ENCODE data around the gene AVPR2. TPM values are rescaled to one million over a fixed set of nuclear protein-coding genes. Genes with fewer than 3 reads are reported as not detected.
A peak's percentile ranks its signal among the peaks of the same experiment; 100 is the strongest.

Gene AVPR2
- total and polyA plus RNA-seq, 5 donors from 2014 or later, result not detected

DNA sequence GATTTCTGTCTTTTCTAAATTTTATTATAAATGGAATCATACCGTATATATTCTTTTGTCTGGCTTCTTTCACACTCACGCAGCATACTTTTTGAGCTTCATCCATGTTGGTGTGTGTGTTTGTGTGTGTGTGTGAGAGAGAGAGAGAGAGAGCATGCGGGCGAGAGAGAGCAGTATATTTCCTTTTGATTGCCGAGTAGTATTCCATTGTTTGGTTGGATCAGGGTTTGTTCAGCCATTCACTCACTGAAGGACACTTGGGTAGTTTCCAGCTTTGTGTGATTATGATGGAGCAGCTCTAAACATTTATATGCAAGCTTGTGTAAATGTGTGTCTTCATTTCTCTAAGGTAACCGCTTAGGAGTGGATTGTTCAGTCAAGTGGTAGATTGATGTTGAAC is 15.3 kb upstream of the AVPR2 start:
- ATAC-seq (ENCODE audit: low read depth in 2 of 2), result no peak

DNA sequence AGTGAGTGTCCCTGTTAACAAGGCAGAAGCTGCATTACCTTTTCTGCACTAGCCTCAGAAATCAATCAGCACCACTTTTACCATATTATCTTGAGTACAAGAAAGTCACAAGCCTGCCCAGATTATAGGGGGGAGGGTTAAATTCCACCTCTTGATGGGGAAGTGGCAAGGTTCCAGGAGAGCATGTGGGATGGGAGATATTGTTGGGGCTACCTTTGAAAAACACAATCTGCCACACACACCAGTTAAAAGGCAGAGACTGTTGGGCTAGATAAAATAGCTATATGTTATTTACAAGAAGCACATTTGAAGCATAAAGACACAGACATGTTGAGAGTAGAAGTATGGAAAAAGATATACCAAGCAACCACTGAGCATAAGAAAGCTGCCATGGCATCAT is 6.6 kb upstream of the AVPR2 start:
- Mint-ChIP-seq H3K4me3 (no peak overlapping the region), H3K9me3 (no peaks in the 10 kb centered on the region), H3K4me1 (peaks cover 2 to 23% (median 14%) of the 10 kb centered on the region in 4 donors), H3K27me3 (peaks cover 11% of the 10 kb centered on the region), H3K27ac (no peak overlapping the region), H3K36me3 (no peaks in the 10 kb centered on the region)
- Histone ChIP-seq H3K36me3 (ENCODE audit: control insufficient read depth, insufficient read depth, low read length) (no peaks in the 10 kb centered on the region), H3K9me3 (ENCODE audit: control insufficient read depth in 2 of 2, low read length in 2 of 2) (no peaks in the 10 kb centered on the region), H3K27ac (ENCODE audit: insufficient read depth, low read length, poor library complexity, severe bottlenecking) (no peak overlapping the region), H3K4me1 (ENCODE audit: control insufficient read depth, insufficient read depth, low read length, poor library complexity, severe bottlenecking) (peaks cover 18% of the 10 kb centered on the region), H3K4me3 (ENCODE audit: low read depth, low read length) (no peak overlapping the region), H3K27me3 (ENCODE audit: control insufficient read depth, insufficient read depth, low read length) (no peaks in the 10 kb centered on the region)
- DNase-seq, result no peak
- ATAC-seq (ENCODE audit: low read depth in 2 of 2), result no peak

More for the DNA sequence above, 15.3 kb upstream of the AVPR2 start:
- peaks cover 8% of the 10 kb centered on the region for H3K27me3 ChIP-seq (ENCODE audit: control insufficient read depth, insufficient read depth, low read length)
- peaks cover 0 to 5% (median 0%) of the 10 kb centered on the region in 4 donors for H3K4me1 Mint-ChIP-seq
- no peak overlapping the region for H3K4me3 Mint-ChIP-seq
- no peaks in the 10 kb centered on the region for H3K36me3 ChIP-seq (ENCODE audit: control insufficient read depth, insufficient read depth, low read length)
- no peaks in the 10 kb centered on the region for H3K36me3 Mint-ChIP-seq
- H3K9me3 Mint-ChIP-seq, result no peaks in the 10 kb centered on the region
- H3K27me3 Mint-ChIP-seq, result peaks cover 39% of the 10 kb centered on the region
- no peaks in the 10 kb centered on the region for H3K9me3 ChIP-seq (ENCODE audit: control insufficient read depth in 2 of 2, low read length in 2 of 2)
- H3K4me3 ChIP-seq (ENCODE audit: low read depth, low read length), result no peak overlapping the region
- no peak overlapping the region for H3K27ac Mint-ChIP-seq
- H3K4me1 ChIP-seq (ENCODE audit: control insufficient read depth, insufficient read depth, low read length, poor library complexity, severe bottlenecking), result peaks cover 9% of the 10 kb centered on the region
- H3K27ac ChIP-seq (ENCODE audit: insufficient read depth, low read length, poor library complexity, severe bottlenecking), result no peak overlapping the region
- DNase-seq, result no peak

- Histone ChIP-seq H3K36me3 (ENCODE audit: control insufficient read depth, insufficient read depth, low read length) (no peaks in the 10 kb centered on the region), H3K4me3 (ENCODE audit: low read depth, low read length) (no peak overlapping the region), H3K4me1 (ENCODE audit: control insufficient read depth, insufficient read depth, low read length, poor library complexity, severe bottlenecking) (peaks cover 44% of the 10 kb centered on the region), H3K27ac (ENCODE audit: insufficient read depth, low read length, poor library complexity, severe bottlenecking) (no peak overlapping the region), H3K27me3 (ENCODE audit: control insufficient read depth, insufficient read depth, low read length) (no peaks in the 10 kb centered on the region), H3K9me3 (ENCODE audit: control insufficient read depth in 2 of 2, low read length in 2 of 2) (no peaks in the 10 kb centered on the region)
- H3K27ac Mint-ChIP-seq, result peak overlapping the region in 1 of 3 donors; percentile 37
- H3K36me3 Mint-ChIP-seq, result no peaks in the 10 kb centered on the region
- peaks cover 0 to 1% (median 0%) of the 10 kb centered on the region in 7 donors for H3K9me3 Mint-ChIP-seq
- peaks cover 5% of the 10 kb centered on the region for H3K27me3 Mint-ChIP-seq
- H3K4me3 Mint-ChIP-seq, result peak overlapping the region; percentile 32 to 76 (median 51)
- H3K4me1 Mint-ChIP-seq, result peaks cover 9 to 38% (median 18%) of the 10 kb centered on the region in 4 donors
- DNase-seq (peak; percentile 28 to 73 (median 56)), ATAC-seq (ENCODE audit: low read depth in 2 of 2) (peak; percentile 73 to 79)
These were observed 3.4 kb upstream of the AVPR2 start for GRCh38 chrX:153900831-153901752.

- Mint-ChIP-seq H3K27me3 (peaks cover 5% of the 10 kb centered on the region), H3K9me3 (peaks cover 0 to 2% (median 0%) of the 10 kb centered on the region in 7 donors), H3K27ac (peak overlapping the region in 1 of 3 donors; percentile 80), H3K4me1 (peaks cover 9 to 38% (median 18%) of the 10 kb centered on the region in 4 donors), H3K4me3 (peak overlapping the region; percentile 46 to 76 (median 58)), H3K36me3 (no peaks in the 10 kb centered on the region)
- no peaks in the 10 kb centered on the region for H3K27me3 ChIP-seq (ENCODE audit: control insufficient read depth, insufficient read depth, low read length)
- H3K4me1 ChIP-seq (ENCODE audit: control insufficient read depth, insufficient read depth, low read length, poor library complexity, severe bottlenecking), result peaks cover 45% of the 10 kb centered on the region
- H3K27ac ChIP-seq (ENCODE audit: insufficient read depth, low read length, poor library complexity, severe bottlenecking), result no peak overlapping the region
- no peak overlapping the region for H3K4me3 ChIP-seq (ENCODE audit: low read depth, low read length)
- no peak for DNase-seq
- no peak for ATAC-seq (ENCODE audit: low read depth in 2 of 2)
- no peaks in the 10 kb centered on the region for H3K9me3 ChIP-seq (ENCODE audit: control insufficient read depth in 2 of 2, low read length in 2 of 2)
- no peaks in the 10 kb centered on the region for H3K36me3 ChIP-seq (ENCODE audit: control insufficient read depth, insufficient read depth, low read length)
These were observed 2.7 kb upstream of the AVPR2 start for GRCh38 chrX:153901753-153902140.

- Mint-ChIP-seq H3K9me3 (peaks cover 0 to 2% (median 0%) of the 10 kb centered on the region in 7 donors), H3K27ac (no peak overlapping the region), H3K4me1 (peaks cover 9 to 38% (median 18%) of the 10 kb centered on the region in 4 donors), H3K27me3 (peaks cover 5% of the 10 kb centered on the region), H3K36me3 (no peaks in the 10 kb centered on the region), H3K4me3 (no peak overlapping the region)
- ATAC-seq (ENCODE audit: low read depth in 2 of 2) (no peak), DNase-seq (no peak)
- Histone ChIP-seq H3K4me1 (ENCODE audit: control insufficient read depth, insufficient read depth, low read length, poor library complexity, severe bottlenecking) (peaks cover 45% of the 10 kb centered on the region), H3K9me3 (ENCODE audit: control insufficient read depth in 2 of 2, low read length in 2 of 2) (no peaks in the 10 kb centered on the region), H3K4me3 (ENCODE audit: low read depth, low read length) (no peak overlapping the region), H3K27ac (ENCODE audit: insufficient read depth, low read length, poor library complexity, severe bottlenecking) (no peak overlapping the region), H3K27me3 (ENCODE audit: control insufficient read depth, insufficient read depth, low read length) (no peaks in the 10 kb centered on the region), H3K36me3 (ENCODE audit: control insufficient read depth, insufficient read depth, low read length) (no peaks in the 10 kb centered on the region)
These were observed 2.1 kb upstream of the AVPR2 start for GRCh38 chrX:153902385-153902784.

GRCh38 chrX:153903238-153903980 is 1.1 kb upstream of the AVPR2 start:
- peaks cover 0 to 2% (median 0%) of the 10 kb centered on the region in 7 donors for H3K9me3 Mint-ChIP-seq
- H3K27me3 Mint-ChIP-seq, result peaks cover 5% of the 10 kb centered on the region
- Histone ChIP-seq H3K27ac (ENCODE audit: insufficient read depth, low read length, poor library complexity, severe bottlenecking) (no peak overlapping the region), H3K27me3 (ENCODE audit: control insufficient read depth, insufficient read depth, low read length) (no peaks in the 10 kb centered on the region), H3K4me1 (ENCODE audit: control insufficient read depth, insufficient read depth, low read length, poor library complexity, severe bottlenecking) (peaks cover 45% of the 10 kb centered on the region), H3K9me3 (ENCODE audit: control insufficient read depth in 2 of 2, low read length in 2 of 2) (no peaks in the 10 kb centered on the region), H3K36me3 (ENCODE audit: control insufficient read depth, insufficient read depth, low read length) (no peaks in the 10 kb centered on the region), H3K4me3 (ENCODE audit: low read depth, low read length) (no peak overlapping the region)
- peaks cover 4 to 38% (median 16%) of the 10 kb centered on the region in 4 donors for H3K4me1 Mint-ChIP-seq
- H3K4me3 Mint-ChIP-seq, result peak overlapping the region in 2 of 4 donors; percentile 49 to 74
- DNase-seq (no peak), ATAC-seq (ENCODE audit: low read depth in 2 of 2) (peak in 1 of 2 donors; percentile 5)
- peak overlapping the region; percentile 65 to 97 (median 67) for H3K27ac Mint-ChIP-seq
- H3K36me3 Mint-ChIP-seq, result no peaks in the 10 kb centered on the region

DNA sequence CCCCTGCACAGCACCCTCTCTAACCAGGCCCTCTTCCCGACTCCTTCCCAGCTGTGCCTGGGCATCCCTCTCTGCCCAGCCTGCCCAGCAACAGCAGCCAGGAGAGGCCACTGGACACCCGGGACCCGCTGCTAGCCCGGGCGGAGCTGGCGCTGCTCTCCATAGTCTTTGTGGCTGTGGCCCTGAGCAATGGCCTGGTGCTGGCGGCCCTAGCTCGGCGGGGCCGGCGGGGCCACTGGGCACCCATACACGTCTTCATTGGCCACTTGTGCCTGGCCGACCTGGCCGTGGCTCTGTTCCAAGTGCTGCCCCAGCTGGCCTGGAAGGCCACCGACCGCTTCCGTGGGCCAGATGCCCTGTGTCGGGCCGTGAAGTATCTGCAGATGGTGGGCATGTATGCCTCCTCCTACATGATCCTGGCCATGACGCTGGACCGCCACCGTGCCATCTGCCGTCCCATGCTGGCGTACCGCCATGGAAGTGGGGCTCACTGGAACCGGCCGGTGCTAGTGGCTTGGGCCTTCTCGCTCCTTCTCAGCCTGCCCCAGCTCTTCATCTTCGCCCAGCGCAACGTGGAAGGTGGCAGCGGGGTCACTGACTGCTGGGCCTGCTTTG is 1.1 kb downstream of the AVPR2 start:
- Mint-ChIP-seq H3K9me3 (peaks cover 0 to 2% (median 0%) of the 10 kb centered on the region in 7 donors), H3K27me3 (peaks cover 4% of the 10 kb centered on the region), H3K4me3 (no peak overlapping the region), H3K27ac (no peak overlapping the region), H3K4me1 (peaks cover 3 to 37% (median 14%) of the 10 kb centered on the region in 4 donors), H3K36me3 (no peaks in the 10 kb centered on the region)
- Histone ChIP-seq H3K36me3 (ENCODE audit: control insufficient read depth, insufficient read depth, low read length) (peaks cover 5% of the 10 kb centered on the region), H3K27ac (ENCODE audit: insufficient read depth, low read length, poor library complexity, severe bottlenecking) (peak overlapping the region; percentile 23), H3K4me1 (ENCODE audit: control insufficient read depth, insufficient read depth, low read length, poor library complexity, severe bottlenecking) (peaks cover 42% of the 10 kb centered on the region), H3K4me3 (ENCODE audit: low read depth, low read length) (no peak overlapping the region), H3K27me3 (ENCODE audit: control insufficient read depth, insufficient read depth, low read length) (no peaks in the 10 kb centered on the region), H3K9me3 (ENCODE audit: control insufficient read depth in 2 of 2, low read length in 2 of 2) (no peaks in the 10 kb centered on the region)
- ATAC-seq (ENCODE audit: low read depth in 2 of 2) (no peak), DNase-seq (no peak)

Measured in CD4-positive, CD25-positive, alpha-beta regulatory T cell (primary cell).